Stimulated activated CD4-positive, alpha-beta T cell treated with anti-CD3 and anti-CD28 coated beads, Interleukin-4, amount 100 ng/mL, for 1 hour (primary cell): Measurements from ENCODE around the gene NEURL1B.

ENCODE experiments used
- DNase-seq: peaks from one replicate; pipeline ENCODE4 v3.0.0-alpha.2; 2020

The NEURL1B gene

GRCh38 chr5:172683264-172683644, 42.2 kb downstream of the NEURL1B start:
- no peak for DNase-seq

GRCh38 chr5:172683645-172684471, 42.8 kb downstream of the NEURL1B start:
- peak; percentile 76 for DNase-seq

GRCh38 chr5:172685091-172685490, 44.0 kb downstream of the NEURL1B start:
- no peak for DNase-seq

GRCh38 chr5:172686111-172686510, 45.0 kb downstream of the NEURL1B start:
- no peak for DNase-seq

GRCh38 chr5:172686539-172687390, 45.7 kb downstream of the NEURL1B start:
- DNase-seq, result no peak

- DNase-seq, result no peak
Observed at GRCh38 chr5:172687940-172688339, 46.9 kb downstream of the NEURL1B start.

- DNase-seq, result peak; percentile 50
Observed at GRCh38 chr5:172688349-172689217, 47.5 kb downstream of the NEURL1B start.

GRCh38 chr5:172689218-172689572, 48.1 kb downstream of the NEURL1B start:
- DNase-seq, result no peak

GRCh38 chr5:172689801-172690200, 48.7 kb downstream of the NEURL1B start:
- DNase-seq, result no peak

- no peak for DNase-seq
Observed at GRCh38 chr5:172690258-172691075, 49.4 kb downstream of the NEURL1B start.

- DNase-seq, result no peak
Observed at GRCh38 chr5:172691886-172692285, 50.8 kb downstream of the NEURL1B start.

- no peak for DNase-seq
Observed at GRCh38 chr5:172692451-172692850, 51.4 kb downstream of the NEURL1B start.

GRCh38 chr5:172692981-172693380, 51.9 kb downstream of the NEURL1B start:
- DNase-seq, result no peak

- DNase-seq, result no peak
Observed at GRCh38 chr5:172694061-172694460, 53.0 kb downstream of the NEURL1B start.

GRCh38 chr5:172694541-172694940, 53.5 kb downstream of the NEURL1B start:
- no peak for DNase-seq

GRCh38 chr5:172695232-172696054, 54.4 kb downstream of the NEURL1B start:
- DNase-seq, result no peak

- no peak for DNase-seq
Observed at GRCh38 chr5:172696171-172696849, 55.2 kb downstream of the NEURL1B start.

GRCh38 chr5:172697123-172698121, 56.4 kb downstream of the NEURL1B start:
- DNase-seq, result peak; percentile 77

GRCh38 chr5:172699423-172699822, 58.4 kb downstream of the NEURL1B start:
- no peak for DNase-seq
